LNCAP (cell line): ENCODE results near the gene CRYBG1.

ENCODE experiments used
- CTCF ChIP-seq: fragments of 450-650 bp; IDR thresholded peaks from 2 replicates; pipeline ENCODE4 v1.5.1; 2017; ENCODE audit warnings: mild to moderate bottlenecking

Gene CRYBG1

GRCh38 chr6:106360989-106361430, 493 bp downstream of the CRYBG1 start:
- TF ChIP-seq CTCF, result no peak

DNA sequence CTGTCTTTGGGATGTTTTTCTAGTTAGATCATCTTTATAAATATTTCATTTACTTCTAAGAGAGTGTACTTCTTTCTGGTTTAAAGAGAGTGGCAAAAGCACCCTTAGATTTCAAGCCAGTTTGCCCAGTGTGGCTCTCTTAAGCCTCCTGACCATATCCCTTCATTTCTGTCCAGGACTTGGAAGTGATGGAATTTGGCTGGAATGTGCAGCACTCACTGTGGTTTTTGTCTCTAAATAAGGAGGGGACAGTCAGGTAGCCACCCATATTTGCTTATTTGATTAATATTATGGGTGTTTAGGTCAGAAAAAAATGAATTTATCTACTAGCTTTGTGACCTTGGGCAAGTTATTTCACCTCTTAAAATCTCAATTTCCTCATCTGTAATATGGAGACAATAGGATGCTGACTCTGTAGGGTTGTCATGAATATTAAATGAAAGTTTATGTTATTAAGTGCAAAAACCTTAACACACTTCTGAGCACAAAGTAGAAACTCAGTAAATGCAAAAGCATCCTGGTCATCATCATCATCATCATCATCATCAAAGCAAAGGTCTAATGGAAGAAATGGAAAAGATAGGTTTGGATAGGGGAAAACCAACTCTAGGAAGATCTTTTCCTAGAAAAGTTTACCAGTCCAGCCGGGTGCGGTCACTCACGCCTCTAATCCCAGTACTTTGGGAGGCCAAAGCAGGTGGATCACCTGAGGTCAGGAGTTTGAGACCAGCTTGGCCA, 3.1 kb downstream of the CRYBG1 start:
- TF ChIP-seq CTCF, result no peak

DNA sequence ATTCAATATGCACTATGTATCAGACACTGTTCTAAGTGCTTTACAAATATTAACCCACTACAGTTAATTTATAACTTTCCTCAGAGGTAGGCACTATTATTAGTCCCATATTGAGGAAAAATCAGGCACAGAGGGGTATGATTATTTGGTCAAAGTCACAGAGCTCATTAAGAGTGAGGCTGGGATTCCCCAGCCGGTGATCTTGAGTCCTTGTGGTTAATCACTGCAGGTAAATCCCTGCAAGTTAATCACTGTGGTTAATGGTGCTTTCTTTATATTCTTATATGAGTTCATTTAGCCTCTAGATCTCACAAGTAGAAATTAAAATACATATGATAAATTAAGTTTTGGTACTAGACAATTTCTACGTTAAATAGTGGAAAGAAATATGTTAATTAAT, 9.2 kb downstream of the CRYBG1 start:
- no peak for TF ChIP-seq CTCF

- no peak for TF ChIP-seq CTCF
Observed at GRCh38 chr6:106370639-106371038, 10.1 kb downstream of the CRYBG1 start.

- no peak for TF ChIP-seq CTCF
Observed at GRCh38 chr6:106372838-106373501, 12.5 kb downstream of the CRYBG1 start.

DNA sequence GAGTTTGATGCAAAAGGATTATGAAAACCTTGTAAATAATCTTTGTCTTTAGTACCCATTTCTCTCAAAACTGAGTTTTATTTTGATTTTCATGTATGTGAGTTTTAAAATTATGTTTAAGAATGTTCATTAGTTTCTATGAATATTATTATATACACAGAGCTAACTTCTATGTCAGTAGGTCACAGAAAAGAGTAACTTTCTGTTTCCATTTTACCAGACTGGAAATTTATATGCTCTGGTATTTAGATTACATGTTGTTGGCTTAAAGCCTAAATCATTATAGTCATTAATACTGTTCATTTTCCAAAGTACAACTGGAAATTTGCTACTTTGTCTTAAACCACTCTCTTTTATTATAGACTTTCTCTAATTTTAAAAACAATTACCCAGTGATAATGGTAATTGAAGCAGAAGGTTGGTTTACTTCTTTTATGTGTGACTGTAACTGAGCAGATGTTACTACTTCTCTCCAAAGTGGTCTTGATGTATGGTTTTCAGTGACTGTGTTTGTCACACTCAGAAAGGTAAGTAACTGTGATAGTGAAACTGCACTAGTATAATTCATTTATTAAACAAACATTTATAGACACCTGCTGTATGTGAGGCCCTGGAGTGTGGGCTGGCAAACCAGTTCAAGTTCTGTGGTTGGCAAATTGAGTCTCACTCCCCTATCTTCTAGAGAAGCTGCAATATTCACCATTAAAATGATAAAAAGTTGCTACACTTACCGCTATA, 13.2 kb downstream of the CRYBG1 start:
- TF ChIP-seq CTCF, result no peak

DNA sequence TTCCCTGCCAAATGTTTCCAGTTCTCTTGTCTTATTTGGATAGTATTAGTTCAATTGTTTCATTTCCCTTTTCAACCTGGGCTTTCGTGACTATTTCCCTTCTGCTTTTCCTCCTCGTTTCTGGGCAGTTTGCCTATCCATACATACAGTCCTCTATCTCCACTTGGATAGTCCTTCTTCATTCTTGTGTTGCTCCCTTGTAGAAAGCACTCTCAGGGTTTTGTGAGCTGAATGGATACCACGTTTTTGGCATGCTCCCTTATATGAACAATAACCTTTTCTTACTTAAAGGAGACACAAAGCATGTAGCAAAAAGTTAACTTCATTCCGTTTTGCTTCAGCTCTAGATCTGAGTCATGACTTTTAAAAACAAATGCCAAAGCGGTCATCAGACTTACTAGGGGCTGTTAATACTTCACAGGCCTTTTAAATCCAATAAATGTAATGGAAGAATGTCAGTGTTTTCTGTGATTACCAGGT, 16.6 kb downstream of the CRYBG1 start:
- TF ChIP-seq CTCF, result no peak
